Measurements from ENCODE around the gene WIPI1.
"Not testable (repeated sequence)": the region's sequence is repeated elsewhere in the genome, so short reads cannot be mapped to it uniquely, and the experiment has no call there.

Gene WIPI1

DNA sequence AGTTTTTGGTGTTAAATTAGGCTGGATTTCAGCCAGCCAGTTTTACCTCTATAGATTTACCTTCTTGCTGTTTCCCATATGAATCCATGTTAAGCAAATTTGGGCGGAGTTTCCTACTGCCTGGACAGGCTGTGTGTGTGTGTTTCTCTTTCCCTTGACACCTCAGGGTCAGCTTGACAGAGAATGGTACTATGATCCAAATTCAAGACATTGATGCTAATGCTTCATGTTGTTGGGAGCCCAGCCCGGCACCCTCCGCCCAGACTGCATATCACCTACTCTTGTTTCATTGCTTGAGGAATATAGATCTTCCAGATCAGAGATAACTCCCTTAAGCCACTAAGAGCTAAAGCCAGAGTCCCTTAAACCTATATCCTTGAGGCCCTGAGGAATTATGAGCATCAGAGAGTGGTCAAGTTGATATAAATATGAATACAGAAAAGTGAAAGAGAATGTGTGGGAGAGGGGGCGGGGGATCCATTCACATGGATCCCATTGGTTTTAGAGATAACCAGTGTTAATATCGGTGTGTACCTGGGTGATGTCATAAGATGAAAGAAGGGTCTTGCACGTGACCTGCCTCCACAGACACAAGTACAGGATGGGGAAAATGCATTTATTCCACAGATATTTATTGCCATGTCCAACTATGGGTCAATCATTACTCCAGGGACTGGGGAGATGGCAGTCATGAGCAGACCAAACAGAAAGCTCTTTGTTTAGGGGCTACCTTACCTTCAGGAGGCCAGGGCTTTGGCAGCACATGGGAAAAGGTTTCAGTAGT is 69.7 kb downstream of the WIPI1 start:
- DNase-seq (ENCODE audit: extremely low read depth in 1 of 2, low read depth in 1 of 2) = no peak

DNA sequence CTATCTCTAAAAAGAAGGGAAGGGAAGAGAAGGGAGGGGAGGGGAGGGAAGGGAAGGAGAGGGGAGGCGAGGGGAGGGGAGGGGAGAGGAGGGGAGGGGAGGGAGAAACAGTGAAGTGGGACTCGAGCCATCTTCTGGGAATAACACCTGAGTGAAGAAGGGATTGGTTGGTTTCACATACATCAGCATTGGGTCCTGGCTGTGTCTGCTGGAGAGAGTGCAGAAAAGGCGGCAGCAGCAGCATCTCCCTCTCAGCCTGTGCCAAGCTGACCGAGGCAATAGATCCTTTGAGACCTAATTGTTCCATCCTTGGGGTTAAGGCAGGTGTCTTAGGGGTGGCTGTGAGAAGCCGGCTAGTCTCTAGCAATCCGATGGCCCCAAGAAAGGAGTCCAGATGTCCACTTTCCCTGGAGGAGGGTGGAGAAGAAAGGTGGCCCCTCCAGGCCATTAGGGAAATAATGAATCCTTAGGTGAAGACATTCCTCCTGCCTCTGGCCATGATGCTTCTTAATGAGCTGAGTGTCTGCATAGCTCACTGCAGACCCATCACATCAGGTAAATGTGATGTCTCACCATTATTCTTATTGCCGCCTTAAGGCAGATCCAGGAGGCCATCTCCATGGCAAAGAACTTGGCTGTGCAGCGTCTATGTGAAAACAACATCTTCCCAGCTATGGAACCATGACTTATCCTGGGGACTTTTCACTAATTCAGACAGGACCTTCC is 71.6 kb downstream of the WIPI1 start:
- DNase-seq (ENCODE audit: extremely low read depth in 1 of 2, low read depth in 1 of 2) = no peak

DNA sequence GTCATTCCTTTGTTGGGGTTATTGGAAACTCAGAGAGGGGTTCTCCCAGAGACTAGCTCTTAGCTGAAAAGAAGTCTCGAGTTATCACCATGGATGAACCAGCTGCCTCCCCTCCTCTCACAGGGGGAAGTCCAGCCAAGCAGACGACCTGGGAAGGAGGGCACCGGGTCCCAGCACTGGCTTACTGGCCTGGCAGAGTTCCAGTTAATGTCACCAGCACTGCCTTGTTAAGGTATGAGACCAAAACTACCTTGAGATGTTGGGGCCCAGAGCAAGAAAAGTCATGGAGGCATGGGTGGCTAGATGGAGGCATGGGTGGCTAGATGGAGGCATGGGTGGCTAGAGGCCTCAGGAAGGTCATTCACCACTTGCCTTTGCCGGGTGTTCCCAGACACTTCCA is 72.4 kb downstream of the WIPI1 start:
- DNase-seq (ENCODE audit: extremely low read depth in 1 of 2, low read depth in 1 of 2) = no peak

DNA sequence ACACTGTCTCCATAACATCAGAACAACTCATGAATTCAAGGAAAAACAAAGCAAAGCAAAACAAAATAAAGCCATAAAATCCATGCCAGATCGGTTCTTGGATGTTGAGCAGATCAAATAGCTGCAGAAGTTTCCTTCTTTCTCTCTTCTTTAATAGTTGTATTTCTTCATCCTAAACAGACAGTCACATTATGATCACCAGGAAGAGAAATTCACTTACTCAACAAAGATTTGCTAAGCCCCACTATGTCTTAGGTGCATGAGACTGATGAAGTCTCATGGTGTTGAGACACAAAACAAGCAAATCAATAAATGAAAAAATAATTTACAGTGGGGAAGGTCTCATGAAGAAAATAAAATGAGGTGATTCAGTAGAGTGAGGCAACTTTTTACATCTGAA is 72.8 kb downstream of the WIPI1 start:
- no peak for DNase-seq (ENCODE audit: extremely low read depth in 1 of 2, low read depth in 1 of 2)

DNA sequence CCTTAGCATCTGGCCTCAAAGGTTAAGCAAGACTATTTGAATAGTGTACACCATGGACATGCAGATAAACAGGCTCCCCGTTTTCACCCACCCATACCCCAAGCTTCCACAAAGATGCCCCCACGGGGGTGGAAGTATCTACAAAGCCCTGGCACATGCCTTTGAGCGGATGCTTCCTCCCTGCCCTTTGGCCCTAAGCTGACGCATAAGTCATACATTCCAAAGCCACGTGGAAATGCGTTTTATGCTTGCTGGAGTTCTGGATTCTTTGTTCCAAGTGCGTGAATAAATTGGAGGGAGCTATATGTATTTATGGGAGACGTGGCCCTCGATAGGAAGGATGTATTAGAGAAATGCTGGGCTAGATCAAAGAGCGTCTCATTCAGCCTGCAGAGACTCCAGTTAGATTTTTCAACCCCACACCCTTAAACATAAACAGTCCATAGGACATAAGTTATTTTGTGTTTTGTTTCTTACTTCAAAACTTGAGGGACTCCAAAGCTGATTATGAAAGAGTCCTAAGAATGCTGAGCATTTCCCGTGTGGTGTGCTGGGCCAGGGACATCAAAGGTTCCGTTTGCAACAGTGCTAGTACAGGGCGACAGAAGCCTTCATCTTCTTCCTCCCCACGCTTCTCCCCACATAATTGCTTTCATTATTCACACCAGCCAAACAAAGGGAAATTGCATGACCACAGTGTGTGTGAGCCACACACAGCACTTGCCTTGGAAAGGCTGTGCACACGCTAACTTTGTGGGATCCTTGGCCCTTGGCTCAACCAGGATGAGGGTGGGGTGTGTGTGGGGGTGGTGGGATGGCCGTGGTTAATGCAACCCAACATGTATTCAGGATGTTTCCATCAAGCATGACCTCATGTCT is 73.6 kb downstream of the WIPI1 start:
- DNase-seq (ENCODE audit: extremely low read depth in 1 of 2, low read depth in 1 of 2) = no peak

DNA sequence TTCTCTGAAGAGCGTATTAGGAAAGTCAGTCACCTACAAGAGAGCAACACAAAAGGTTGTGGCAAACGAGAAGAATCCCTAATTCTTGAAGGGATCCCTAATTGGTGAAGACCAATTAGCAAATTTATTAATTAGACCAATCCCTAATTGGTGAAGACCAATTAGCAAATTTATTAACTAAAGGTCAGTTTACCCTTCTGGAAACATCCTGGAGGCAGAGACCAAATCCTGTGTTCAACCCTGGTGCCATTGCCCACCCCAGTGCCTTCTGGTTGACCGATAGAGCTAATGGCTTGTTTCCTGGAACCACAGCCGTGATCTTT is 74.2 kb downstream of the WIPI1 start:
- no peak for DNase-seq (ENCODE audit: extremely low read depth in 1 of 2, low read depth in 1 of 2)

DNA sequence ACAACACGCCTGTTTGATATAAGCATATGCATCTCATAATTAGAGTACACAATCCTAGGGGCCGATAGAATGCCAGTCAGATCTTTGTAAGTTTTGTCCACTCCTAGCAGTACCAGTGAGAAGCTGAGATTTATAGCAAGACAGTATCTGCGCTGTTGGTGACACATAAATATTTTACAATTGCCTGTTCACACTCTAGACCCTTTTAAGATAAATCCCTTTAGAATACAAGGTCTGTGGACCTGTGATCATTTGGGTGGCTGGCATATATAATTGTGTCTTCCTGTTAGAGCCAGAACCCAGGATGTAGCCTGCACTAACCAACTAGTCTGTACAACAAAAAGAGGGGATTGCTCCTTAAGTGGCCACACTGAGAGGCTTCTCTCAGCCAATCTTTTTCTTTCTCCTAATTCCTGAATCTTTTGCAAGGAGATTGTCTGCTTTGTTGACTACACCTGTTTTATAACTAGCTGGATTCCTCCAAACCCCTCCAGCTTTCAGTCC is 74.7 kb downstream of the WIPI1 start:
- DNase-seq (ENCODE audit: extremely low read depth in 1 of 2, low read depth in 1 of 2) = no peak

DNA sequence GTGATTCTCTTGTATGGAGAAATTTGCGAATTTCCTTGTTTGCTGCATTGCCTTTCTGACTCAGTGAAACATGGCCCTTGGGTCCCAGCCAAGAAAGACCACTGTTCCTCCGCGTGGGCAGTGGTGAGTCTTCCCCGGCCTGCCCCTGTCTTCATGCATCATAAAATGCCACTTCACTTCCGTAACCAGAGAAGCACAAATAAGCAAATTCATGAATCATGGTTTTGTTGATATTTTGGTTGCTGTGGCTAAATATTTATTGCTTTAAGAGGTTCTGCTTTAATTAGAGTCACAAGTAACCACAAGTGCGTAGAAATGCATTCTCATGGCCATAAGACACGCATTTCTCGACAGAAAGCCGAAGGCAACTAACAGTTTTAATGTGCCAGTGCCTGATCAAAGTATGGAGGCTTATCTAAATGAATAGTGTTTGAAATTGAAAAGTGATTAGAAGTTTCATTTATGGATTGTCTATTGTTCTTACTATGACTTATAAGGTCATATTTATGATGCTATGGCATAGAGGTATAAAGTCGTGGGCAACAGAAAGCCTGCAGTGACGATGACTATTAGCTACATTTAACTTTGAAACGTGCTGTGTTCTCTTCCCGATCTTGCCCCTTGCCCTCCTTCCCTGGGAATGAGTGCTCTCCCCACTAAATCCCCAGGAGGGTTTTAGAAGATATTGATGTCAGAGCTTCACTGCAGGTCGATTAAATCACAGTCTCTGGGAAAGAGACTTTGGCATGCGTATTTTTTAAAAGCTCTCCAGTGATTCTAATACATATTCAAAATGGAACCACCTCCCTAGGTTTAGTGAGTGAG is 76.0 kb downstream of the WIPI1 start:
- DNase-seq (ENCODE audit: extremely low read depth in 1 of 2, low read depth in 1 of 2) = no peak

DNA sequence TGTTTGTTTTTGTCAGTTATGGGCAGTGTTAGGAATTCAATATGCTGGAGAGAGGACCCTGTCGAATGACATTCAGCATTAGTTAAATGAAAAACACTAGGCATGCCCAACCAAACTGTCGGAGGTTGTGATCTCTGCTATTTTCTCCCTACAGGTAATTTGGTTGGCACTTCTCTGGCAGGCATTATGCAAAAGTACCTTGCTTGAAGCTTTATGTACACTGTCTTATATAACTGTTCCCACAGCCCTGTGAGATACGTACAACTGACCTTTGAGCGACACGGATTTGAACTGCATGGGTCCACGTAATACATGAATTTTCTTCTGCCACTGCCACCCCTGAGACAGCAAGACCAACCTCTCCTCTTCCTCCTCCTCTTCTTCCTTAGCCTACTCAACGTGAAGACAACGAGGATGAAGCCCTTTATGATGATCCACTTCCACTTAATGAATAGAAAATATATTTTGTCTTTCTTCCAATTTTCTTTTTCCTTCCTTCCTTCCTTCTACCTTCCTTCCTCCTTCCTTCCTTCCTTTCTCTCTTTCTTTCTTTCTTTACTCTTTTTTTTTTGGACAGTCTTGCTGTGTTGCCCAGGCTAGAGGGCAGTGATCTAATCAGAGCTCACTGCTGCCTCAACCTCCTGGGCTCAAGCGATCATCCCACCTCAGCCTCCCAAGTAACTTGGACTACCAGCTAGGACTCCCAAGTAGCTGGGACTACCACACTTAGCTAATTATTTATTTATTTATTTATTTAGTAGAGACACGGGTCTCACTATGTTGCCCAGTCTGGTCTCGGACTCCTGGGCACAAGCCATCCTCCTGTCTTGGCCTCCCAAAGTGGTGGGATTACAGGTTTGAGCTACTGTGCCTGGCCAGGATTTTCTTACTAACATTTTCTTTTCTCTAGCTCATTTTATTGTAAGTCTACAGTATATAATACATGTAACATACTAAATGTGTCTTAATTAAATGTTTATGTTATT is 77.3 kb downstream of the WIPI1 start:
- no peak for DNase-seq (ENCODE audit: extremely low read depth in 1 of 2, low read depth in 1 of 2)

DNA sequence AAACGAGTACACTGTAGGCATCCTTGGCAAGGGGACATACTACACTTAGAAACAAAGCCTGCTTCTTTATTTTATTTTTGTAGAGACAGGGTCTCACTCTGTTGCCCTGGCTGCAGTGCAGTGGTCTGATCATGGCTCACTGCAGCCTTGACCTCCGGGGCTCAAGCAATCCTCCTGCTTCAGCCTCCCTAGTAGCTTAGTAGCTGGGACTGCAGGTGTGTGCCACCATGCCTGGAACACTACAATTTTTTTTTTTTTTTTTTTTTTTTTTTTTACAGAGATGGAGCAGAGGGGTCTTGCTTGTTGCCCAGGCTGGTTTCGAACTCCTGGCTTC is 78.2 kb downstream of the WIPI1 start:
- DNase-seq (ENCODE audit: extremely low read depth in 1 of 2, low read depth in 1 of 2) = no peak

DNA sequence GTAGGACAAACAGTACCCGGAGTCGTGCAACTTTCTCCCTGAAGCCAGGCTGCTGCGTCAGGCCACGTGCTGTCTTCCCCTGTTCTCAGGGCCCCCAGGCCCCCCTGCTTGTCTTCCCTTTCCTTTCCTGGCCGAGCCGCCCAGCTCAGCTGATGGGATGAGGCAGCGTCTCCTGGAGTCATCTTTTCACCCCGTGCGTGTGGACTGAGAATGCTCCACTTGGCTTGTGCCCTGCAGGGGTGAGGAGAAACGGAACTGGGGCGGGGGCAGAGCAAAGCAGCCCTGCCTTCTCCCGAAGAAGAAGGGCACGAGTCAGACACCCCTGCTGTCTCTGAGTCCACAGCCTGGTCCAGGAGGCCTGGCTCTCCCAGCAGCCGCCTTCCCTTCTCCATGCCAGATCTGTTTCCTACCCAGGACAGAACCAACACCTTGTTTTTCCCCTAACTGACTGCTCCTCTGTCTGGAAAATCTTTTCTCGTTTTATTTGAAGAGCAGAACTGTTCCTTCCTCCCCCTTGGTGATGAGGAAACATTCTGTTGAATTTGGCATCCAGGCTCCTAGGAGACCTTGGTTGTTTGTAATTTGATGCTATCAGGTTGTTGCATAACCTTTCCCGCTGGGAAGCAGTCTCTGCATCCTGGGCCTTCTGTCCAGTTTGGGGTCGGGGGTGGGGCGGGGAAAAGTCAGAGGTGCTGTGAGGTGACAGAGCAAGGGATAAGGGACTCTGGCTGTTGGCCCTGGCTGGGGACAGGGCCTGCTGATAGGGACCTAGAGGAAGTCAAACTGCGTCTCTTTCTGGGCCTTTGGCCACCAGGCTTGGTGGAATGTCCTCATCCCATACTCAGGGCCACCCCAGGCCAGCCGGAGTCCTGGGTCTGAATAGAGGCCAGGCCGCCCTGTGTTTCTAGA is 78.8 kb downstream of the WIPI1 start:
- DNase-seq (ENCODE audit: extremely low read depth in 1 of 2, low read depth in 1 of 2) = no peak

DNA sequence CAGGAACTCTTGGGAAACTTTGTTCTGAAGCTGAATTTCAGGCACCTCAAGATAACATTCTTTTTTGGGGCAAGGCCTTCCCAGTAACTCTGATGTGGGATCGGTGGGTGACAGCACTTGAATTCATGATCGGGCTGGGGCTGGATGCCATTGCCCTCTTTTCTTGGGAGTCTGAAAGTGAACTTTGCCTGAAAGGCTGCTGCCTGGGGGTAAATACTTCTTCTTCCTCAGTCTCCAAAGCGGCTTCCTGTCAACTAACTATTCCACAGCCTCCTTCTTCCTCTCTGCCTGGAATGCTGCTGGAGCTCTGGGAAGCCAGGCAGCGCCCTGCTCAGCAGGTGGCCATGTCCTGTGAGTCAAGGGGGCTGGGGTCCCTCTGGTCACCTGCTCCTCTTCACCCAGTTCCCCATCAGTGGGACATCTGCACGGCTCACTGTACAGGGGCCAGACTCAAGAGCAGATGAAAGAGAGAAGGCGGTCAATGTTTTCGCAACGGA is 79.5 kb downstream of the WIPI1 start:
- DNase-seq (ENCODE audit: extremely low read depth in 1 of 2, low read depth in 1 of 2) = no peak

DNA sequence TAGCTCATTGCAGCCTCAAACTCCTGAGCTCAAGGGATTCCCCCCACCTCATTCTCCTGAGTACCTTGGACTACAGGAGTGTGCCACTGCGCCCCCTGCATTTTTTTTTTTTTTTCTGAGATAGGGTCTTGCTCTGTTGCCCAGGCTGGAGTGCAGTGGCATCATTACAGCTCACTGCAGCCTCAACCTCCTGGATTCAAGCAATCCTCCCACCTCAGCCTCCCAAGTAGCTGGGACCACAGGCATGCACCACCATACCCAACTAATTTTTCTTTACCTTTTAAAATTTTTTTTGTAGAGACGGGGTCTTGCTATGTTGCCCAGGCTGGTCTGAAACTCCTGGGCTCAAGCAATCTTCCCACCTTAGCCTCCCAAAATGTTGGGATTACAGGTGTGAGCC is 81.1 kb downstream of the WIPI1 start:
- not testable (repeated sequence) for DNase-seq (ENCODE audit: extremely low read depth in 1 of 2, low read depth in 1 of 2)

DNA sequence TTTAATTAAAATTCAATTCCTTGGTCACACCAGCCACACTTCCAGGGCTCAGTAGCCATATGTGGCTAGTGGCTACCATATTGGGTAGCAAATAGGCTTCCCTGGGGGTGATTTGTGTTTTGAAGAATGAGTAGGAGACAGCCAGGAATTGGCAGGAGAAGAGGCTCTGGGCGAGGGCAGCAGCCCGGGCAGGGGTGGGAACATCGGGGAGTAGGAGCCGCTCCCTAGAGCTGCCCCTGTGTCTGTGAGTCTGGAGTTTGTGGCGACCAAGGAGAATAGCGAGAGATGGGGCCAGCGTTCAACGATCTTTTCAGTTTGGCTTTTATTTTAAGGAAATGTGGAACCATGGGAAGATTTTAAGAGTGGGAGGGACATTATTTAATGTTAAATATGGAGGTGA is 81.7 kb downstream of the WIPI1 start:
- DNase-seq (ENCODE audit: extremely low read depth in 1 of 2, low read depth in 1 of 2) = no peak
